ENCODE results near the gene ASXL2.

The ASXL2 gene

DNA sequence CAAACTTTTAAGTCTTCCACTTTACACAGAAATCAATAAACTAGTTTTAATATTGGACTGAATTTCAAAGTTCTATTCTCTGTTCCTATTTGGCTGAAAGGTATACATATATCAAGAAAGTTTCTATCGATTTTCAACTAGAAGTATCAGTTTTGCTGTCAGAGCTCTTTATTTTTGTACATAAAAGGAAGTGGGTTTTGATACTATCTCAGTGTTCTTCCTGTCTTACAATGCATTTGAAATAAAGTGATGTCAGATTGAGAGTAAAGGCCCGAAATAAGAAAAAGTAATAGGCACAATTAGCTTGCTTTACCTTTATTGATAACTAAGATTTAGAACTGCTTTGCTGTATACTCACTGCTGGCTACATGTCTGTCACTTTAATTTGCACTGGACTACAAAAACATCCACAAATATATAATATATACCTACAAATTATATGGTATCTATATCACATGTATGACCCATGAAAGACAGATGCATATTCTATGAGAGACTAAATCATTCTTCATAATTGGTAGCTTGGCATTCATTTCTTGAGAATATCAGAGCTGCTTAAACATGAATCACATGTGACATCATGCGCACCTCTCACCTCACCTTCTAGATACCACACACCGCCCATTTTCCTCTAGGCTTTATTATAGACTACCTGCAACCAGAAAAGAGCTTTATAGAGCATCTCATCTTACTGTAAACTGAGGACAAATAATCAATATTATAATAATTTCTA lies 83.6 kb downstream of the ASXL2 start:
- DNase-seq (ENCODE audit: low read depth) = no peak
- no peaks in the 10 kb centered on the region for H3K4me1 ChIP-seq (ENCODE audit: control insufficient read depth, insufficient read depth, low read length)
- H3K9ac ChIP-seq (ENCODE audit: low read length) = no peak overlapping the region
- no peaks in the 10 kb centered on the region for H3K27me3 ChIP-seq (replicated peaks; ENCODE audit: control insufficient read depth, insufficient read depth, low read length)
- peaks cover 30% of the 10 kb centered on the region for H3K36me3 ChIP-seq (ENCODE audit: control insufficient read depth, insufficient read depth, low read length, severe bottlenecking)
- H3K4me3 ChIP-seq (ENCODE audit: low read length) = no peak overlapping the region
- no peaks in the 10 kb centered on the region for H3K9me3 ChIP-seq (ENCODE audit: control insufficient read depth, low read length)

DNA sequence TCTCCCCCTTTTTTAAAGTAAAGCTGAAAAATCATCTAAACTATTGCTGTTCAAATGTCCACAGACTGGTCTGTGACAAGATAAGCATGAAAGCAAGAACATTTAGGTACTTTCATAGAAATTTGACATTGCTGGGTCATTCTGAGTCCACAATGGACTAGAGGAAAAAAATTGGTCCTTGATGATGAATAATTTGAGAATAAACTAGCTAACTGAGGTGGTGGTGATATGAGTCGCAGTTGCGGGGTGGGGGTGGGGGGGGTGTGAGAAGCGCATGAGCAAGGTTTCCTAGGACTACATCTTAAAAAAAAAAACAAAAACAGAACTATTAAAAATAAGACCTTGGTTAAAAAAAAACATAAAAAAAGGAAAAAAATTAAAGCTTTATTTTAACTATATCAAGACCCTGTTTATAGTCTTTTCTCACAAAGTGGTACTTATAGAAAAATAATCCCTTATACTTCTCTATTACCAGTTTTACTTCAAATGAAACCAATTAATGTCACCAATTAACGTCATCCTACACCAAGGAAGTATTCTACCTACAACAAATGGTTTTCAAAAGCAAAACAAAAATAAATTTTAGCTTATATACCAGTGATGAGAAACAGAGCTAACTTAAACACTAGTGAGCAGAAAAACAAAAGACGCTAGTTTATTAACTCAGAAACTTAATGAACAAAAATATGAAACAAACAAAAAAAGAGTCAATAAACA lies 88.1 kb downstream of the ASXL2 start:
- H3K9ac ChIP-seq (ENCODE audit: low read length) = no peak overlapping the region
- no peaks in the 10 kb centered on the region for H3K9me3 ChIP-seq (ENCODE audit: control insufficient read depth, low read length)
- no peaks in the 10 kb centered on the region for H3K4me1 ChIP-seq (ENCODE audit: control insufficient read depth, insufficient read depth, low read length)
- no peak overlapping the region for H3K4me3 ChIP-seq (ENCODE audit: low read length)
- DNase-seq (ENCODE audit: low read depth) = no peak
- H3K36me3 ChIP-seq (ENCODE audit: control insufficient read depth, insufficient read depth, low read length, severe bottlenecking) = peaks cover 10% of the 10 kb centered on the region
- H3K27me3 ChIP-seq (replicated peaks; ENCODE audit: control insufficient read depth, insufficient read depth, low read length) = no peaks in the 10 kb centered on the region

DNA sequence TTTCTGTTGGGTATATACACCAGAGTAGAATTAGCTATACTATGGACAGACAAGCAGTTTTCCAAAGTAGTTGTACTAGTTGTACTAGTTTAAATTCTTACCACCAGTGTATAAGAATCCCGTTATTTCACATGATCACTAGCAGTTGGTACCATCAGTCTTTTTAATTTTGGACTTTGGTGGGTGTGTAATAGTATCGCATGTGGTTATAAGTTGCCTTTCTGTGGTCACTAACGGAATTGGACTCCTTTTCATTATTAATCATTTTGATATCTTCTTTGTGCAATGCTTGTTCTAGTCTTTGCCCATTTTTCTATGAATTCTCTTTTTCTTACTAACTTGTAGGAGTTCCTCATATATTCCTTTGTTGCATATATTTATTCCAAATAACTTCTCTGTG lies 89.8 kb downstream of the ASXL2 start:
- H3K9me3 ChIP-seq (ENCODE audit: control insufficient read depth, low read length) = no peaks in the 10 kb centered on the region
- no peaks in the 10 kb centered on the region for H3K4me1 ChIP-seq (ENCODE audit: control insufficient read depth, insufficient read depth, low read length)
- no peak overlapping the region for H3K9ac ChIP-seq (ENCODE audit: low read length)
- no peak overlapping the region for H3K4me3 ChIP-seq (ENCODE audit: low read length)
- H3K36me3 ChIP-seq (ENCODE audit: control insufficient read depth, insufficient read depth, low read length, severe bottlenecking) = no peaks in the 10 kb centered on the region
- H3K27me3 ChIP-seq (replicated peaks; ENCODE audit: control insufficient read depth, insufficient read depth, low read length) = no peaks in the 10 kb centered on the region
- DNase-seq (ENCODE audit: low read depth) = no peak

DNA sequence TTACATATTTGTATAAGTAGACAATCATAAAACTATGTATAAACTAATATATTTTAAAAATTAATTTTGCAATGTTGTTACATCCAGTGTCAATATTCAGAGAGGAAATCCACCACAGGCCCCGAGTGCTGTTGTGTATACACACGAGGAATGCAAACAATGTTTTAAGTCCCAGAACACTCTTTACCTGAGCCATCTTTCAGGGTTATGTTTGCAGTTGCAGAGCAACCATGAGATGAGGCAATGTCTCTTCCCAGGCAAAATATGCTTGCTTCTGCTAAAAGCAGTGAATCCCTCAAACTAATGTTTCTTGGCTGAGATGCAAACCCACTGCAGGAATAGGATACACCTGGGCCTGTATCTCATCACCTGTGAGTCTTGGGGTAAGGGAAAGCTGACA lies 91.3 kb downstream of the ASXL2 start:
- Histone ChIP-seq H3K4me3 (ENCODE audit: low read length) (no peak overlapping the region), H3K9ac (ENCODE audit: low read length) (no peak overlapping the region), H3K36me3 (ENCODE audit: control insufficient read depth, insufficient read depth, low read length, severe bottlenecking) (no peaks in the 10 kb centered on the region), H3K9me3 (ENCODE audit: control insufficient read depth, low read length) (no peaks in the 10 kb centered on the region), H3K27me3 (replicated peaks; ENCODE audit: control insufficient read depth, insufficient read depth, low read length) (no peaks in the 10 kb centered on the region), H3K4me1 (ENCODE audit: control insufficient read depth, insufficient read depth, low read length) (no peaks in the 10 kb centered on the region)
- no peak for DNase-seq (ENCODE audit: low read depth)

- H3K9me3 ChIP-seq (ENCODE audit: control insufficient read depth, low read length) = no peaks in the 10 kb centered on the region
- H3K9ac ChIP-seq (ENCODE audit: low read length) = no peak overlapping the region
- peaks cover 6% of the 10 kb centered on the region for H3K36me3 ChIP-seq (ENCODE audit: control insufficient read depth, insufficient read depth, low read length, severe bottlenecking)
- no peaks in the 10 kb centered on the region for H3K27me3 ChIP-seq (replicated peaks; ENCODE audit: control insufficient read depth, insufficient read depth, low read length)
- no peak overlapping the region for H3K4me3 ChIP-seq (ENCODE audit: low read length)
- DNase-seq (ENCODE audit: low read depth) = no peak
- no peaks in the 10 kb centered on the region for H3K4me1 ChIP-seq (ENCODE audit: control insufficient read depth, insufficient read depth, low read length)
These were observed 93.9 kb downstream of the ASXL2 start for GRCh38 chr2:25784404-25784803.

GRCh38 chr2:25777077-25777476 lies 101.2 kb downstream of the ASXL2 start:
- Histone ChIP-seq H3K4me1 (ENCODE audit: control insufficient read depth, insufficient read depth, low read length) (no peaks in the 10 kb centered on the region), H3K9me3 (ENCODE audit: control insufficient read depth, low read length) (no peaks in the 10 kb centered on the region), H3K27me3 (replicated peaks; ENCODE audit: control insufficient read depth, insufficient read depth, low read length) (no peaks in the 10 kb centered on the region), H3K9ac (ENCODE audit: low read length) (no peak overlapping the region), H3K4me3 (ENCODE audit: low read length) (no peak overlapping the region), H3K36me3 (ENCODE audit: control insufficient read depth, insufficient read depth, low read length, severe bottlenecking) (peaks cover 12% of the 10 kb centered on the region)
- DNase-seq (ENCODE audit: low read depth) = no peak

DNA sequence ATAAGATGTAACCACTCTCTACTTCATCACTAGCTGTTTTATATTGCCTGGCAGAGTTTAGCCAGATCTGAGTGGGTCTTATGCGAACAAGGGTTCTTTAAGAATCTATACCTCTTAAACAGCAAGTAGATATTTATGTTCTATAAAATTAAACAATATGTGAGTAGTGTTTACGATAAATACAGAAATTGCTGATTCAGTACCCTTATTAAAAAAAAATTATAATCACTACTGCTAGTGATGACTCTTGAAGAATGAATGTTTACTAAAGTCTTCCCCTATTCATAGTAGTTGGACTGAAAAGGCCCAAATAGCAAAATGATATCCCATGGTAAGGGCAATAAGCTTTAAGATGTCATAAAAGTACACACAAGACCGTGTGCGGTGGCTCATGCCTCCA lies 106.2 kb downstream of the ASXL2 start:
- Histone ChIP-seq H3K36me3 (ENCODE audit: control insufficient read depth, insufficient read depth, low read length, severe bottlenecking) (peaks cover 47% of the 10 kb centered on the region), H3K9me3 (ENCODE audit: control insufficient read depth, low read length) (no peaks in the 10 kb centered on the region), H3K4me3 (ENCODE audit: low read length) (no peak overlapping the region), H3K4me1 (ENCODE audit: control insufficient read depth, insufficient read depth, low read length) (no peaks in the 10 kb centered on the region), H3K9ac (ENCODE audit: low read length) (no peak overlapping the region), H3K27me3 (replicated peaks; ENCODE audit: control insufficient read depth, insufficient read depth, low read length) (no peaks in the 10 kb centered on the region)
- no peak for DNase-seq (ENCODE audit: low read depth)

GRCh38 chr2:25763575-25763974 lies 114.7 kb downstream of the ASXL2 start:
- no peaks in the 10 kb centered on the region for H3K27me3 ChIP-seq (replicated peaks; ENCODE audit: control insufficient read depth, insufficient read depth, low read length)
- H3K9ac ChIP-seq (ENCODE audit: low read length) = no peak overlapping the region
- H3K4me1 ChIP-seq (ENCODE audit: control insufficient read depth, insufficient read depth, low read length) = no peaks in the 10 kb centered on the region
- no peaks in the 10 kb centered on the region for H3K9me3 ChIP-seq (ENCODE audit: control insufficient read depth, low read length)
- DNase-seq (ENCODE audit: low read depth) = no peak
- no peak overlapping the region for H3K4me3 ChIP-seq (ENCODE audit: low read length)
- peaks cover 45% of the 10 kb centered on the region for H3K36me3 ChIP-seq (ENCODE audit: control insufficient read depth, insufficient read depth, low read length, severe bottlenecking)

GRCh38 chr2:25760297-25760696 lies 118.0 kb downstream of the ASXL2 start:
- Histone ChIP-seq H3K4me3 (ENCODE audit: low read length) (no peak overlapping the region), H3K27me3 (replicated peaks; ENCODE audit: control insufficient read depth, insufficient read depth, low read length) (no peaks in the 10 kb centered on the region), H3K9me3 (ENCODE audit: control insufficient read depth, low read length) (no peaks in the 10 kb centered on the region), H3K36me3 (ENCODE audit: control insufficient read depth, insufficient read depth, low read length, severe bottlenecking) (peaks cover 39% of the 10 kb centered on the region), H3K9ac (ENCODE audit: low read length) (no peak overlapping the region), H3K4me1 (ENCODE audit: control insufficient read depth, insufficient read depth, low read length) (no peaks in the 10 kb centered on the region)
- DNase-seq (ENCODE audit: low read depth) = no peak

GRCh38 chr2:25758348-25758747 lies 119.9 kb downstream of the ASXL2 start:
- DNase-seq (ENCODE audit: low read depth) = no peak
- Histone ChIP-seq H3K4me3 (ENCODE audit: low read length) (no peak overlapping the region), H3K4me1 (ENCODE audit: control insufficient read depth, insufficient read depth, low read length) (no peaks in the 10 kb centered on the region), H3K9ac (ENCODE audit: low read length) (no peak overlapping the region), H3K36me3 (ENCODE audit: control insufficient read depth, insufficient read depth, low read length, severe bottlenecking) (peaks cover 45% of the 10 kb centered on the region), H3K27me3 (replicated peaks; ENCODE audit: control insufficient read depth, insufficient read depth, low read length) (no peaks in the 10 kb centered on the region), H3K9me3 (ENCODE audit: control insufficient read depth, low read length) (no peaks in the 10 kb centered on the region)

DNA sequence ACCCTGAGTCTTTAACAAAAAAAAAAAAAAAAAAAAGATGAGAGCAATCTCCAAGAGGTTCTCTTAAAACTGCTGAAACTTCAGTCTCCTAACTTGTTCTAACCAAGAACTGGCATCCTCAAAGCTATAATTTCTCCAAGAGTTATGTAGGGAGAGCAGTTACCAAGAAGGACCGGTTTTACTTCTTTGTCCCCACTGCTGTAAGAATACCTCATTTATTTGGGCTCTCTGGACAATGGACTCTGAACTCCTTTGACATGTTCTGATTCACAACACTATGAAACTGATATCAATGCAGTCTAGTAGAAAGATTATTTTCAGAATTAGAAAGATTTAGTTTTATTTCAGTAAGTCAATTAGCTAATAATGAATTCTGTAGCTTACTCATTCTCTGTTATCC lies 120.4 kb downstream of the ASXL2 start:
- H3K27me3 ChIP-seq (replicated peaks; ENCODE audit: control insufficient read depth, insufficient read depth, low read length) = no peaks in the 10 kb centered on the region
- H3K4me3 ChIP-seq (ENCODE audit: low read length) = no peak overlapping the region
- no peaks in the 10 kb centered on the region for H3K9me3 ChIP-seq (ENCODE audit: control insufficient read depth, low read length)
- peaks cover 49% of the 10 kb centered on the region for H3K36me3 ChIP-seq (ENCODE audit: control insufficient read depth, insufficient read depth, low read length, severe bottlenecking)
- H3K9ac ChIP-seq (ENCODE audit: low read length) = no peak overlapping the region
- no peaks in the 10 kb centered on the region for H3K4me1 ChIP-seq (ENCODE audit: control insufficient read depth, insufficient read depth, low read length)
- DNase-seq (ENCODE audit: low read depth) = no peak

Measured in adipocyte (in vitro differentiated cells).